ENCODE results near the gene DCAKD.

DCAKD gene

DNA sequence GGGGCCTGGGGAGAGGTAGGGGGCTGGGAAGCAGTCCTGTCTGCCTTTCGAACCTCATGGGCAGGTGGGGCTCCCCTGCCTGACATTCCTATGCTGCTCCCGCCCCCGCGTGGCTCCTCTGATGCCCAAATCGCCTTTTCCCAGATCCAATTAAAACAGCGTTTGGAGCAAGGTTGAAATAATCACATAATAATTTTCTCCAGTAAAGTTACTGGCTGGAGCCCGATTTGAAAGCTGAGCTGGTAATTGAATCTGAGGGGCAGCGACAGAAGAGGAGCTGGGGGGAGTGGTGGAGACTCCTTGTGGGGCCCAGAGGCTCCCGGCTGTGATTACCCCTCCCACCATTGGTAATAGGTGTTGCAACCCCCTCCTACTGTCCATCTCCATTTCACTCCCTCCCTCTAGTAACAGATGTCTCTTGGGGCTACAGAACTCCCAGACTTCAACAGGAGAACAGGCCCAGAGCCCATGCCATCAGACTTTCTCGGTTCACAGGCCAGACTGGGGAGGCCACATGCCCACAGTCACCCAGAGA is 44.4 kb downstream of the DCAKD start:
- in situ Hi-C loops (cut with MboI; ENCODE audit: low sequenced_read_pairs), result no loop called here

DNA sequence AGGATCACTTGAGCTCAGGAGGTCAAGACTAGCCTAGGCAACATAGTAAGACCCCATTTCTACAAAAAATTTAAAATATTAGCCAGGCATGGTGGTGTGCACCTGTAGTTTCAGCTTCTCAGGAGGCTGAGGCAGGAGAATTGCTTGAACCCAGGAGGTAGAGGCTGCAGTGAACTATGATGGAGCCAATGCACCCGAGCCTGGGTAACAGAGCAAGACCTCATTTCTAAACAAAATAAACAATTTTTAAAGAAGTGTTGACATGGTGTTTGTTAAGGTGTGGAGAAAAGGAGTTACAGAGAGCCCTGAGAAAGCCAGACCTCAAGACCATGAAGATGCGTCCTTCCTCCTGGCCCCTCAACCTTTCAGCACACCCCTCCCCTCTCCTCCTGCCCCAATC is 45.7 kb downstream of the DCAKD start:
- in situ Hi-C loops (cut with MboI; ENCODE audit: low sequenced_read_pairs), result no loop called here

DNA sequence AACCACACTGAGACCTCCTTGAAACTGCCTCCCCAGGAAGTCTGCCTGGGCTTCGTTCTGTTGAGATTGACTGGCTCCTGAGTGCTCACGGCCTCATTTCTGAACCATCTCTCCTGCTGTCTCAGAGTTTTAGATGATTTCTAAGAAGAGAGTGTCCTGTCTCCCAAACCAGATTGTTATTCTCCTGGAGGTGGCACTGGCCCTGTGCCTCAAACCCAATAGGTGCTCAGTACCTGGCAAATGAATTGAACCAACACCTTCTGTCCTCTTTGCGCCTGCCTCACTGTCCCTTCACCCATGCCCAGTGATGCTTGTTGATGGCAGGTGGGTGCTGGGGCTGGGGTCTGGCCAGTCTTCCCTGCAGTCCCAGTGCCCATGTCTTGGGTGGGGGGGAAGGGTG is 47.0 kb downstream of the DCAKD start:
- in situ Hi-C loops (cut with MboI; ENCODE audit: low sequenced_read_pairs), result no loop called here

DNA sequence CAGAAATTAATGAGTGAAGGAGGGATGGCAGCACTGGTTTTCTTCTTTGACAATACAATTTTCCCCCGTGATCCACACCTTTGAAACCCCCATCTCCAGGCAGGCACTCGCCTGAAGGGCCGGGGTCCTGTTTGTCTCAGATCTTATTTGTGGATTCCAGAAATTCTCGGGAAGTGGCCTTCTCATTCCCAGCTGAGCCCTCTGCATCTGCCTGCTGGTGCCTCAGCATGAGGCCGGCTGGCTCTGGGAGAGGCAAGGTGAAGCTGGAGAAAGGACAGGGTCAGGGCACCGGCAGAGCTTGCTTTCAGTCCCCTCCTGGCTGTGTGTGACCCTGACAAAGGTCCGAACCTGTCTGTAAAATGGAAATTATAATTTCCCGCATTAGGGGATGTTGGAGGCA is 47.6 kb downstream of the DCAKD start:
- in situ Hi-C loops (cut with MboI; ENCODE audit: low sequenced_read_pairs), result no loop called here

DNA sequence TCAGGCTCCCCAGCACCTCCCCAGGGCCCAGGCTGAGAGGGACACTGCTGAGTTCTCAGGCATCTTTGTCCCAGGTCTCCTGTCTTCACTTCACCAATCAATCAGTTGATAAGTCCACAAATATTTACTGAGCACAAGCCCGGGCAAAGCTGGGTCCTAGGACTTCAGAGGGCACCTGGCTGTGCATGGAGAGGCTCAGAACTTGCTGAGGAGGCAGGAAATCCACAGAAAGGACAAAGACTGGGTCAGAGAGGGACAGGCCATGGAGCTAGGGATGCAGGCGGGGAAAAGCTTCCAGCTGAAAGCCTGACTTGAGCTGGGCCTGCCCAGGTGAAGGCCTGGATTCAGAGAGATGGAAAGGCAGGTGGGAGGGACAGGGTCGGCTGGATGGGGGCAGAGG is 50.1 kb downstream of the DCAKD start:
- in situ Hi-C loops (cut with MboI; ENCODE audit: low sequenced_read_pairs), result no loop called here

DNA sequence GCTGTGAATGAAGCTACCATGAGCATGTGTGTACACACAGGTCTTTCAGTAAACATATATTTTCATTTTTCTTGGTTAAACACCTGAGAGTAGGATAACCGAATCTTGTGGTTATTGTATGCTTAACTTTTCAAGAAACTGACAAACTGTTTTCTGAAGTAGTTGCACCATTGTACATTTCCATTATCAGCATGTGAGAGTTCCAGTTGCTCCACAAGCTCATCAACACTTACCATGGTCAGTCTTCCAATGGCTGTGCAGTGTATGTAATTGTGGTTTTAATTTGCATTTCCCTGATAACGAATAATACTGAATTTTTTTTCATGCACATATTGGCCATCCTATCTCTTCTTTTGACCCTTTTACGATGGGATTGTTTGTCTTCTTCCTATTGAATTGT is 52.0 kb downstream of the DCAKD start:
- in situ Hi-C loops (cut with MboI; ENCODE audit: low sequenced_read_pairs), result no loop called here

DNA sequence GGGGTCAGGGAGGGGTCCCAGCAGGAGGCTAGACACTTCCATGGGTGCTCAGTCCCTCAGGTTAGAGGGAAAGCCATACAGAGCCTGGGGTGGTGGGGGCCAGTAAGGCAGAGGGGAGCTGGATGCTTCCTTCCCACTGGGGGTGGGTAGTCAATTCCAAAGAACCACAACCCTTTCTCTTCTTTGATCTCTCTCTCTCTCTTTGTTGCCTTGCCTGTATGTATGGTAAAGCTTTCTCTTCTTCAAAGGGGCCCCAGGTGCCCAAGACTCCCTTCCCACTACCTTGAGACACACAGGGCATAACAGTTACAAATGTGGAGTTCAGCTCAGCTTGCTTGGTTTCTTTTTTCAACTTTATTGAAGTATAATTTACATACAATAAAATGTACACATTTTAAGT is 52.8 kb downstream of the DCAKD start:
- in situ Hi-C loops (cut with MboI; ENCODE audit: low sequenced_read_pairs), result no loop called here

DNA sequence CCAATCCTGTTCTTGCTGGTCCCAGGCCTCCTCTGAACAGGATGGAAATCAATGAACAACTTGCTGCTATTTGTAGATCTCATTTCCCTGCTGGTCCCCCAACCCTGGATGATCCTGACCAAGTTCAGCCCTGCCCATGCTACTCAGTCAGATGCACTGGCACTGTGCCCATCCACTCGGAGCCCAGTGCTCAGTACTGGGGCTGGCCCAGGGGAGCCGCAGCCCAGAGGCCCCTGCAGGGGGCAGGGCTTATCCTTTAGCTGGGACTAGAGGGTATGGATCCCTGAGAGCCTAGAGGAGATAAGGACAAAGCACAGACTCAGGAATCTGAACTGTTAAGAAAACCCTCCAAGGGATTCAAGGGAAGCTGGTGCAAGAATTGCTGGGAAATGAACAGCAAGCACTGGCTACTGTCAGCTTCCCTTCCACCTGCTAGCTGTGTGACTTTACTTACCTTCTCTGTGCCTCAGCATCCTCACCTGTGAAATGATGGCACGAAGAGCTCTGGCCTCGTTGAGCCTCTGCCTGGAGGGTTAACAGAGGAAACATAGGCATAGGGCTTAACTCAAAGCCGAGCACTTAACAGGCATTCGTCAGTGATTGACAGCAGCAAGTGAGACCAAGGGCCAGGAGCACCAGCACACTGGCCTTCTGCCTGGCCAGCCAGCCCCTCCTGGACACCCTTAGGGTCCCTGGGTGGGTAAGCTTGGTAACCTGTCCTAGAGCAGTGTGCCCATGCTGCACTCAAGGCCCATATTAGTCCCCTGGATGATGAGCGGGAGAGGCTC is 53.5 kb downstream of the DCAKD start:
- in situ Hi-C loops (cut with MboI; ENCODE audit: low sequenced_read_pairs), result no loop called here

DNA sequence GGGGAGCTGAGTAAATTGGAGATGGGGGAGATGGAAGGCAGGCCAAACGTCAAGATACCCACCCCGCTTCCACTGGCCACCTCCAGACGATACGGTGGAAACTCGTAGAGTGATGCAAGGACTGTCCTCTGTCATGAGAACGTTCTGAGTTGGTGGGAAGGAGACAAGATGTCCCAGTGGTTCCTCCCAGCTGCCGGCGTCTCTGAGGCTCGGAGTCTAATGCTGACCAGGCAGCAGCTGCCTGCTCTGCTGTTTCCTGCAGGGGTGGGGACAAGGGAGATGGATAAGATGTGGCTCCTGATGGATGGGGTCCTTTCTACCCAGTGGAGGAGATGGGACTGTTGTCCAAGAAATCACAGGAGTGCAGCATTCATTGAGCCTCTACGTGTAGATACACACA is 55.1 kb downstream of the DCAKD start:
- in situ Hi-C loops (cut with MboI; ENCODE audit: low sequenced_read_pairs), result no loop called here

DNA sequence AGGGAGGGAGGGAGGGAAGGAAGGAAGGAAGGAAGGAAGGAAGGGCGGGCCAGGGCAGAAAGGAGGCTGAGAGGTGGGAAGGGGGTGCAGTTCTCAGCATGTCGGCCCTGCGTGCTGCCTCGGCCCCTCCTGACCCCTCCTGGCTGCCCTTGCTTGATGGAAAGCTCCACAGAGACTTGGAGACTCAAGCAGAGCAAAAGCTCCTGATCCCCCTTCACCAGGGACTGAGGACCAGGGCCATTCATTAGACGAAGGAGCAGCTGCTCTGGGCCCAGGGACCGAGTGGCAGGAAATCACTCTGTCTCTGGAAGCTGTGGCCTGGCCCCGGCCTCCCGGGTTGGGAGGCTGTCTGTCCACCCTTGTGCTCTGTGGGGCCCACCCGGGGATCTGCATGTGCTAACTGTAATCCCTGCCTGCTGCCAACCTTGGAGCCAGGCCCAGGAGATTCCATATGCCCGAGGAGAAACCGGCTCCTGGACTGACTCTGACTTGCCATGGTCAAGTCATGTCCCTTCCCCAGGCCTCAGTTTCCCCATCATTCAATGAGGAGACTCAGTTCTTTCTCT is 55.9 kb downstream of the DCAKD start:
- in situ Hi-C loops (cut with MboI; ENCODE audit: low sequenced_read_pairs), result no loop called here

DNA sequence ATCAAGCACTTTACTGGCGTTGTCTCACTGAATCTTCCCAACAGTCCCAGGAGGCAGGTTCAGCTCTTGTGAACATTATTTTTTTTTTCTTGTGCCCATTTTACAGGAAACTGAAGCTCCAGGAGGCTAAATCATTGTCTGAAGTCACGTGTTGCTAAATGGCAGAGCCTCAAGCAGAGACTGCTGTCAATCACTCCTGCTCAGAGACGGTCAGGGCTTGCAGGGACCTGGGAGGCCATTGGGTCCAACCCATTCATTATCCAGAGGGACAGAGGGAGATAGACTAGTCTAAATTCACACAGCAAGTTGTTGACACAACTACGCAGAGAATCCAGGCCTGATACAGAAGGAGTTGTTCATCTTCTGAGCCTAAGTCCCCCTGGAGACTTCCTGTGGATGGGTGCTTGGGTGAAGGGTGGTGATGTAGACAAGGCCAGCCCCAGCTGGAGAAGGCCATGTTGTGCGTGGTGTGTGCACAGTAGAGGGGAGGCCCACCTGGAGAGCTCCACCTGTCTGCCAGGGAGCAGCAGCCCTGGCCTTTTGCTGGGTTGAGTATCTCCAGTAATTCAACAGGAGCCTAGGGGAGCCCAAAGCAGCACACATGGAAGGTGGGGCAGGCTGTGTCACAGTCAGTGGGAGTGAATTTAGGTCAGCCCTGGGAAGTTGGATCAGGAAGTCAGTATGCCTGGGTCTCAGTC is 59.0 kb downstream of the DCAKD start:
- in situ Hi-C loops (cut with MboI; ENCODE audit: low sequenced_read_pairs), result no loop called here

DNA sequence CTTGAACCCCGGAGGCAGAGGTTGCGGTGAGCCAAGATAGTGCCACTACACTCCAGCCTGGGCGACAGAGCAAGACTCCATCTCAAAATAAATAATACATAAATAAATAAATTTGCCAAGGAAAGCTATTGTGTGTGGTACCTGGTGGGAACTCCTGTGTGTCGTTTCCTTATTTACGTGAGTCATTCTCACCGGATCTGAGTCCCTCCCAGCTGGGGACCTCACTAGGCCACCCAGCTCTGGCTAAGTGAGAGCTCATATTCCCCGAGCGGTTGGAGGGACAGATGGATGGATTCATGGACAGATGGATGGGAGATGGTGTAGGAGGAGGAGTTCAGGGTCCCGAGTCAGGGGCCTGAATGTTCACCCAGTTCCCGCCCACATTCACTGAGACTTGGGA is 60.4 kb downstream of the DCAKD start:
- in situ Hi-C loops (cut with MboI; ENCODE audit: low sequenced_read_pairs), result no loop called here

DNA sequence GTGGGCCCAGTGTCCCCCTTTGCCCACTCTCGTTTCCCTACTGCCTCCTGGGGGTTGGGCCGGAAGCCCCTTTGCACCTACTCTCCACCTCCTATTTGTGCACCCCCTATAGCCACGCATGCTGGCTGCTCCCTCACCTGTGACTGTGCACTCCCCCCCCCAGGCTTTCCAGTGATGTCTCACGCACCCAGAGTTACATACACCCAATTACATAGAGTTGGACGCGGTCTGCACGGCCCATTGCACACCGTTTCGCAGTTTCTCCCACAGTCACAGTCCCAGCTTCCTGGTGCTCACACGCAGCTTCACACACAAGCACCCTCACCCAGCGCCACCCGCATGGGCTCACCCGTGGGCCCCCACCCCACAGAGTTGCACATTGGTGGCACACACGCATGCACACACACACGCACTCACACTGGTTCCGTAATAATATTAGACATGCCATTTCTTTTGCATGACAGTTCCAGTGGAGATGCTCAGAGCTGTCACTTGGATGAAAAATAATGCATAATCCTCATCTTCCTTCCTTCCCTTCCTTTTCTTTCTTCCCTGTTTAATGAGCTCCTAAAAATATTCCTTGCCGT is 61.8 kb downstream of the DCAKD start:
- in situ Hi-C loops (cut with MboI; ENCODE audit: low sequenced_read_pairs), result no loop called here

DNA sequence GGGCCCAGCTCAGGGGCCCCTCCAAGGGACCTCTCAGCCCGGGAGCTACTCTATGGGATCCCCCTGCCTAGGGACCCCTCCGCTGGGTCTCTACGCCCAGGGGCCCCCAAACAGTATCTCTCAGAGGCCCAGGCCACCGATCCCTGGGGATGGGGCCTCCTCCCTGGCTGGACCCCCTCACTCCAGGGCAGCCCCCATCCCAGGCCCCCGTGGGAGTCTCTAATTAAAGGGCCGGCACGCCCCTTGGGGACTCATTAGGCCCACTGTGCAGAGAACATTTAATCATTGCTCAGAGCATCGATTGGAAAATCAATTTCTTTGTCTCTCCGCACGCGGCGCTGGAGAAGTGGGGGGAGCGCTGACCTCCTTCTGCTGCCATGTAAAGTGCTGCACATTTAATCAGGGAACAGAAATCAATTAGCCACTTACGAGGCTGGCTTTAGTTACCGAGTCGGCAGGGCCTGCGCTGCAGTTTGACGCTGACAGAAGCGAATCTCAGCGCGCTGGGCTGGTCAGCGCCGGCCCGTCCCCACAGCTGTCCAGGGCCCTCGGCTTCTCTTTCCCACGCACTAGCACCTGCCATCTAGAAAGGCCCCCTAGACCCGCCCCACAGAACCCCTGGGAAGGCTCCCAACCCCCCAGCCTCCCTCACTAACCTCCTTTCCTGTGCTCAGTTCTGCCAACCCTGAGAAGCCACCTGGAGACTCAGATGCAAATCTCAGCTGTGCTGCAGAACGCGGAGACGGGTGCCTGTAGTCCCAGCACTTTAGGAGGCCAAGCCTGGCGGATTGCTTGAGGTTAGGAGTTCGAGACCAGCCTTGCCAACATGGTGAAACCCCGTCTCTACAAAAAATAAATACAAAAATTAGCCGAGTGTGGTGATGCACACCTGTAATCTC is 63.1 kb downstream of the DCAKD start:
- in situ Hi-C loops (cut with MboI; ENCODE audit: low sequenced_read_pairs), result no loop called here

DNA sequence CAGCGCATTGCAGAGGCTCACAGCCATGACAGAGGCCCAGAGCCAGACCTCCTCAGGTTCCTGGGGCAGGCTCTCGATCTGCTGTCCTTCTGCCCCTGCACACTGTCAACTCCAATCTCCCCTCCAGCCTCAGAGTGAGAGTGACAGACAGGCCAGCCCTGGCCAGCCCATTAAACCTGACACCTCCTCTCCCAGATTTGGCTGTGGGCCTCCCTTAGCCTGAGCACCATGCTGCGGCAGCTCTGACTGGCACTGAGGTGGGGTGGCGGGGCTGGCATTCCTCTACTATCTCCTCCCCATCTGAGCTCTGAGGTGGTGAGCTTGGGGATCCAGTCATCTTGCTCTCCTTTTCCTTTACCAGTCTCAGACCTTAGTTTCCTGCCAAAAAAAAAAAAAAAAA is 67.9 kb downstream of the DCAKD start:
- in situ Hi-C loops (cut with MboI; ENCODE audit: low sequenced_read_pairs), result no loop called here

DNA sequence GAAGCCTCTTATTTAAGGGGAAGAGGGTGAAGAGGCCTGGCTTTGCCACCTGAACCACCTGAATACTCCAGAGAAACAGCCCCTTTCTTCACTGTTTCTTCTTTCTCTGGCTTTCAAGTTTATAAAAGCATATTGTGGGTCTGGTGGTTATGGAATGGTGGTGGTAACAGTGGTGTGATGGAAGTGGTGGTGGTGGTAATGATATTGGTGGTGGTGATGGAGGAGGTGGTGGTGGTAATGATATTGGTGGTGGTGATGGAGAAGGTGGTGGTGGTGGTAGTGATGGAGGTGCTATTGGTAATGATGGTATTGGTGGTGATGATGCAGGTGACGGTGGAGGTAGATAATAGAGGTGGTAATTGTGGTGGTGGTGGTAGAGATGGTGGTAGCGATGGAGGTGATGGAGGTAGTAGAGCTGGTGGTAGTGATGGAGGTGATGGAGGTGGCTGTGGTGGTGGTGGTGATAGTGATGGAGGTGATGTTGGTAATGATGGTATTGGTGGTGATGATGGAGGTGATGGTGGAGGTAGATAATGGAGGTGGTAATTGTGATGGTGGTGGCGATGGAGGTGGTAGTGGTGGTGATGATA is 69.2 kb downstream of the DCAKD start:
- in situ Hi-C loops (cut with MboI; ENCODE audit: low sequenced_read_pairs), result no loop called here

DNA sequence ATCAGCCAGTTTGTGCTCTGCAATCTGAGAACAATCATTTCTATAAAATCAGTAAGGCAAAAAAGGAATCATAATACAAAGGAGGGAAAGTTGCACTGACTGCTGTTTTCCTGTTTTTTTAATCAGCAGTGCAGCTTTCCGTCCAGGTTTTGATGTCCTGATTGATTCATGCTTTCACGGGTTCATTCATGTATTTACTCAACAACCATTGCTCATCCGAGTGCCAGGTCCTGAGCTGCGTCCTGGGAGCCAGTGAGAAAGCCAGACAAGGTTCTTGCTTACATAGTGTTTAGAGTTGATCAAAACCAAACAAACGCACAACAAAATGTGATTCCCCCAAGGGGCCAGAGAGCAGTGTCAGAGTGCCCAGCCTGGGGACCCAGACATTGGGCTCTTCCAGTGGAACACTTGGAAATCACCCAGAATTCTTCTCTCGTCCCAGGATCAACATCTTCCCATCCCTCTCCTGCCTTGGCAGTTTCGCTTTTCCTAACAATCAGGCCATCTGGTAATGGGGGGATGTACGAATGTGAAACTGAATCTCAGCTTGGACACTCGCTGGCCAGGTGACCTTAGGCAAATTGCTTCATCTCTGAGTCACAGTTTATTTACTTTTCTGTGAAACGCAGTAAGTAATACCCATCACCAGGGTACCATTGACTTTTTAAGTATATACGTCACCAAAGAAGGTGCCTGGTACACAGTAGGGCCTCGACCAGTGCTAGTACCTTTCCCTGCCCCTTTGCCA is 70.0 kb downstream of the DCAKD start:
- in situ Hi-C loops (cut with MboI; ENCODE audit: low sequenced_read_pairs), result no loop called here

DNA sequence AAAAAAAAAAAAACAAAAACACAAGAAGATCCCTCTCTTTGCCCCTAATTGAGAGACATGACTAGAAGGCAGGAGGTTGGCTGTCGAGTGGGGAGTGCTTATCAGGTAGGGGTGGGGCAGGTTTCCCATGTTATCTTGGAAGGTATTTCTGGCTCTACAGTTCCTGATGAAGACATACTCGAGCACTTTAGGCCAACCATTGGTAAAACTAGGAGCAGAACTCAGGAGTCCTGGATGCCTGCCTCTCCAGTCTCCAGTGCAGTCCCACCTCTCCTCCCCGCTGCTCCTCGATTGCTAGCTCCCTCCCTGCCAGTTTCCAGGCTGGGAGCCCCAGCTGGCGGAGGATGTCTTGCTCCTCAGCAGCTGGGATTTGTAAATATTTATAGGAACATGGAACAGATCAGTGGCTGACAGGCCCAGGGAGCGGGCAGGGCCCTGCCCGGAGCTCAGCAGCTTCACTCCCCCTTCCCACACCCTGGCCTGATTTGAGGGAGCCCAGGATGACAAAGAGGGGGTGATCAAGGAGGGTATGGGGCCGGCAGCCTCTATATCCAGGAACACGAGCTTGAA is 71.9 kb downstream of the DCAKD start:
- in situ Hi-C loops (cut with MboI; ENCODE audit: low sequenced_read_pairs), result no loop called here

DNA sequence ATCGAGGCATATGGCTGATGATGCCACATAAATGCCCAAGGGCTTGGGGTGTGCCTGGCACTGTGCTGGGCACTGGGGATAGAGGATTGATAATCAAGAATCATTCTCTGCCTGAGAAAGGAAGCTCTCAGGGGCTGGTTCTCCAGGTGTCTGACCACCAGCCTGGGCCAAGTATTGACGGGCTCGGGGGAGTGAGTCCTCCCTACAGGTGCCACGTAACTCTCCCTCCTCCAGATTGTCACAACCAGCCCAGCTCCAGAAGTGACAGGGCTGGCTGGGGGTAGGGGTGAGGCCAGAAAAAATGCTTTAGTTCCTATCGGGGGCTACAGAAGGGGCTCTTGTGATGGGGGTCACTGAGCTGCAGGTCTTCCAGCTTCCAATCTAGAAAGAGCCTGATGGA is 72.6 kb downstream of the DCAKD start:
- in situ Hi-C loops (cut with MboI; ENCODE audit: low sequenced_read_pairs), result no loop called here
